ENCODE measurements around the gene RIN3.

The RIN3 gene

GRCh38 chr14:92696366-92696765 lies 182.8 kb downstream of the RIN3 start:
- no peak for TF ChIP-seq CTCF (IDR thresholded peaks at IDR 0.05; ENCODE audit: low read depth, low read length, missing control alignments)
- no peak overlapping the region for H3K4me3 ChIP-seq (ENCODE audit: low read depth, low read length)
- no peak for DNase-seq (ENCODE audit: low read depth)
- in situ Hi-C loops (cut with HindIII; ENCODE audit: low sequenced_read_pairs) = no loop called here

- DNase-seq (ENCODE audit: low read depth) = no peak
- H3K4me3 ChIP-seq (ENCODE audit: low read depth, low read length) = no peak overlapping the region
- in situ Hi-C loops (cut with HindIII; ENCODE audit: low sequenced_read_pairs) = no loop called here
- no peak for TF ChIP-seq CTCF (IDR thresholded peaks at IDR 0.05; ENCODE audit: low read depth, low read length, missing control alignments)
Measured at GRCh38 chr14:92698393-92698792, 184.8 kb downstream of the RIN3 start.

- no peak overlapping the region for H3K4me3 ChIP-seq (ENCODE audit: low read depth, low read length)
- no peak for TF ChIP-seq CTCF (IDR thresholded peaks at IDR 0.05; ENCODE audit: low read depth, low read length, missing control alignments)
- DNase-seq (ENCODE audit: low read depth) = no peak
Measured at GRCh38 chr14:92701826-92702225, 188.2 kb downstream of the RIN3 start.

GRCh38 chr14:92702441-92702918 lies 188.9 kb downstream of the RIN3 start:
- in situ Hi-C loops (cut with HindIII; ENCODE audit: low sequenced_read_pairs) = no loop called here
- no peak for TF ChIP-seq CTCF (IDR thresholded peaks at IDR 0.05; ENCODE audit: low read depth, low read length, missing control alignments)
- no peak for DNase-seq (ENCODE audit: low read depth)
- no peak overlapping the region for H3K4me3 ChIP-seq (ENCODE audit: low read depth, low read length)

More at GRCh38 chr14:92701826-92702225, 188.2 kb downstream of the RIN3 start:
- in situ Hi-C loops (cut with HindIII; ENCODE audit: low sequenced_read_pairs) = no loop called here

GRCh38 chr14:92703516-92703915 lies 189.9 kb downstream of the RIN3 start:
- no peak for TF ChIP-seq CTCF (IDR thresholded peaks at IDR 0.05; ENCODE audit: low read depth, low read length, missing control alignments)
- no peak overlapping the region for H3K4me3 ChIP-seq (ENCODE audit: low read depth, low read length)
- in situ Hi-C loops (cut with HindIII; ENCODE audit: low sequenced_read_pairs) = no loop called here
- DNase-seq (ENCODE audit: low read depth) = no peak

- no peak for DNase-seq (ENCODE audit: low read depth)
- H3K4me3 ChIP-seq (ENCODE audit: low read depth, low read length) = no peak overlapping the region
- no peak for TF ChIP-seq CTCF (IDR thresholded peaks at IDR 0.05; ENCODE audit: low read depth, low read length, missing control alignments)
- in situ Hi-C loops (cut with HindIII; ENCODE audit: low sequenced_read_pairs) = no loop called here
Measured at GRCh38 chr14:92704036-92704804, 190.6 kb downstream of the RIN3 start.

All from astrocyte of the cerebellum (primary cell).